Endodermal cell (in vitro differentiated cells): Measurements from ENCODE around the gene MUC20. TPM values are rescaled to one million over a fixed set of nuclear protein-coding genes. Genes with fewer than 3 reads are reported as not detected.

Source experiments
- DNase-seq: peaks from one replicate; pipeline ENCODE4 v3.0.0-alpha.2; 2017
- H3K27ac ChIP-seq: 2 replicates; pipeline ENCODE4 v1.5.1; 2013; ENCODE audit warnings: mild to moderate bottlenecking, low read depth, low read length, moderate library complexity
- H3K27me3 ChIP-seq: 2 replicates; pipeline ENCODE4 v1.6.1; 2013; ENCODE audit warnings: mild to moderate bottlenecking, low read length, moderate library complexity; ENCODE audit not compliant: insufficient read depth, control insufficient read depth, poor library complexity, severe bottlenecking
- H3K36me3 ChIP-seq: 2 replicates; pipeline ENCODE4 v1.7.0; 2013; ENCODE audit warnings: mild to moderate bottlenecking, low read length, moderate library complexity; ENCODE audit not compliant: control insufficient read depth, insufficient read depth
- H3K4me1 ChIP-seq: one replicate; pipeline ENCODE4 v1.7.0; 2013; ENCODE audit warnings: low read length; ENCODE audit not compliant: control insufficient read depth, insufficient read depth
- H3K4me3 ChIP-seq: 2 replicates; pipeline ENCODE4 v1.5.1; 2013; ENCODE audit warnings: mild to moderate bottlenecking, low read length, moderate library complexity
- H3K9ac ChIP-seq: 2 replicates; pipeline ENCODE4 v1.6.1; 2013; ENCODE audit warnings: mild to moderate bottlenecking, low read length, moderate library complexity; ENCODE audit not compliant: poor library complexity, severe bottlenecking; ENCODE audit errors: extremely low read depth
- H3K9me3 ChIP-seq: 2 replicates; pipeline ENCODE4 v1.6.1; 2013; ENCODE audit warnings: mild to moderate bottlenecking, low read length, moderate library complexity; ENCODE audit not compliant: control insufficient read depth
- H3K27ac Mint-ChIP-seq: 2 replicates; pipeline ENCODE4 v1.8.0; 2020; ENCODE audit warnings: mixed read lengths
- H3K27me3 Mint-ChIP-seq: 2 replicates; pipeline ENCODE4 v1.8.0; 2021; ENCODE audit warnings: mild to moderate bottlenecking, mixed read lengths; ENCODE audit not compliant: insufficient read depth
- H3K36me3 Mint-ChIP-seq: 2 replicates; pipeline ENCODE4 v1.8.0; 2020; ENCODE audit warnings: low read depth, mixed read lengths
- H3K4me1 Mint-ChIP-seq: 2 replicates; pipeline ENCODE4 v1.8.0; 2020; ENCODE audit warnings: mixed read lengths
- H3K4me3 Mint-ChIP-seq: 2 replicates; pipeline ENCODE4 v1.8.0; 2020; ENCODE audit warnings: mild to moderate bottlenecking, moderate library complexity, mixed read lengths
- H3K9me3 Mint-ChIP-seq: 2 replicates; pipeline ENCODE4 v1.8.0; 2020; ENCODE audit warnings: mild to moderate bottlenecking, mixed read lengths
- CTCF ChIP-seq: fragments of 200-600 bp; sonication (generic); conservative IDR thresholded peaks from 2 replicates; pipeline ENCODE4 v1.5.0; 2021; ENCODE audit warnings: antibody characterized with exemption, mild to moderate bottlenecking
- WGBS, 2 experiments: methylation state at CpG; one replicate each; pipeline versions ENCODE4 v1.1.5 to v1.1.7; 2013; ENCODE audit warnings: missing lambda C conversion rate in 2 of 2, mixed read lengths in 1 of 2; ENCODE audit not compliant: insufficient coverage in 1 of 2, insufficient read length in 1 of 2; 5-methylcytosine and 5-hydroxymethylcytosine counted together
- total RNA-seq, 2 donors: library from RNA; stranded (reverse); fragmentation: NEBNext Ultra II Directional in 1 of 2; extraction: Animal tissue kit (Norgen Biotek cat#: 25700) in 1 of 2; gene quantifications; 2 replicates in 1 of 2; 3 replicates in 1 of 2; pipeline ENCODE4 v1.2.1, GENCODE V29; 2021

MUC20 gene
- total RNA-seq, 2 donors from 2014 or later = 0.89 to 1.3 TPM

- Mint-ChIP-seq H3K27ac (no peak overlapping the region), H3K27me3 (no peaks in the 10 kb centered on the region), H3K9me3 (no peaks in the 10 kb centered on the region), H3K36me3 (no peaks in the 10 kb centered on the region), H3K4me3 (no peak overlapping the region), H3K4me1 (no peaks in the 10 kb centered on the region)
- peak; percentile 17 for DNase-seq
- H3K9ac ChIP-seq = no peak overlapping the region
- H3K36me3 ChIP-seq = no peaks in the 10 kb centered on the region
- H3K9me3 ChIP-seq = no peaks in the 10 kb centered on the region
- 88% methylated on average over 8 to 14 of the region's 14 CpGs for WGBS, 2 experiments
- no peaks in the 10 kb centered on the region for H3K4me1 ChIP-seq
- H3K27me3 ChIP-seq = no peaks in the 10 kb centered on the region
- no peak for TF ChIP-seq CTCF
- no peak overlapping the region for H3K27ac ChIP-seq
- no peak overlapping the region for H3K4me3 ChIP-seq
Measured at GRCh38 chr3:195771646-195772300, 51.0 kb downstream of the MUC20 start.

- no peaks in the 10 kb centered on the region for H3K27me3 ChIP-seq
- no peaks in the 10 kb centered on the region for H3K4me1 ChIP-seq
- H3K4me1 Mint-ChIP-seq = no peaks in the 10 kb centered on the region
- no peak overlapping the region for H3K4me3 ChIP-seq
- H3K36me3 ChIP-seq = no peaks in the 10 kb centered on the region
- H3K9me3 Mint-ChIP-seq = no peaks in the 10 kb centered on the region
- no peaks in the 10 kb centered on the region for H3K27me3 Mint-ChIP-seq
- no peak overlapping the region for H3K27ac ChIP-seq
- no peak overlapping the region for H3K27ac Mint-ChIP-seq
- no peak for TF ChIP-seq CTCF
- no peak for DNase-seq
- H3K4me3 Mint-ChIP-seq = no peak overlapping the region
- no peak overlapping the region for H3K9ac ChIP-seq
- no peaks in the 10 kb centered on the region for H3K9me3 ChIP-seq
- 91 to 92% methylated on average over 21 to 23 of the region's 23 CpGs for WGBS, 2 experiments
- H3K36me3 Mint-ChIP-seq = no peaks in the 10 kb centered on the region
Measured at GRCh38 chr3:195773956-195774537, 53.3 kb downstream of the MUC20 start.

- Mint-ChIP-seq H3K9me3 (no peaks in the 10 kb centered on the region), H3K27me3 (no peaks in the 10 kb centered on the region), H3K4me3 (no peak overlapping the region), H3K36me3 (no peaks in the 10 kb centered on the region), H3K4me1 (no peaks in the 10 kb centered on the region), H3K27ac (no peak overlapping the region)
- Histone ChIP-seq H3K4me3 (no peak overlapping the region), H3K9ac (no peak overlapping the region), H3K36me3 (no peaks in the 10 kb centered on the region), H3K4me1 (no peaks in the 10 kb centered on the region), H3K27me3 (no peaks in the 10 kb centered on the region), H3K27ac (no peak overlapping the region), H3K9me3 (no peaks in the 10 kb centered on the region)
- peak; percentile 93 for DNase-seq
- 42 to 55% methylated on average over 12 to 13 of the region's 13 CpGs for WGBS, 2 experiments
- peak; percentile 82 for TF ChIP-seq CTCF
Measured at GRCh38 chr3:195774917-195775316, 54.1 kb downstream of the MUC20 start.
